DOHH2 (cell line): ENCODE data around the gene ASRGL1.

Source experiments
- EZH2phosphoT487 ChIP-seq: fragments of 200-600 bp; sonication (generic); IDR thresholded peaks from 2 replicates; pipeline ENCODE4 v1.6.1; 2017; ENCODE audit warnings: borderline replicate concordance, mild to moderate bottlenecking, antibody characterized with exemption, low read length, moderate library complexity, mixed read lengths
- TF ChIP-seq, protein P1 (sequence below): fragments of 200-600 bp; sonication (generic); IDR thresholded peaks from one replicate; pipeline ENCODE4 v1.5.1; 2014; ENCODE audit warnings: antibody characterized with exemption, mild to moderate bottlenecking, low read depth, low read length; ENCODE audit not compliant: poor library complexity, severe bottlenecking

- TF ChIP-seq, protein P1, sequence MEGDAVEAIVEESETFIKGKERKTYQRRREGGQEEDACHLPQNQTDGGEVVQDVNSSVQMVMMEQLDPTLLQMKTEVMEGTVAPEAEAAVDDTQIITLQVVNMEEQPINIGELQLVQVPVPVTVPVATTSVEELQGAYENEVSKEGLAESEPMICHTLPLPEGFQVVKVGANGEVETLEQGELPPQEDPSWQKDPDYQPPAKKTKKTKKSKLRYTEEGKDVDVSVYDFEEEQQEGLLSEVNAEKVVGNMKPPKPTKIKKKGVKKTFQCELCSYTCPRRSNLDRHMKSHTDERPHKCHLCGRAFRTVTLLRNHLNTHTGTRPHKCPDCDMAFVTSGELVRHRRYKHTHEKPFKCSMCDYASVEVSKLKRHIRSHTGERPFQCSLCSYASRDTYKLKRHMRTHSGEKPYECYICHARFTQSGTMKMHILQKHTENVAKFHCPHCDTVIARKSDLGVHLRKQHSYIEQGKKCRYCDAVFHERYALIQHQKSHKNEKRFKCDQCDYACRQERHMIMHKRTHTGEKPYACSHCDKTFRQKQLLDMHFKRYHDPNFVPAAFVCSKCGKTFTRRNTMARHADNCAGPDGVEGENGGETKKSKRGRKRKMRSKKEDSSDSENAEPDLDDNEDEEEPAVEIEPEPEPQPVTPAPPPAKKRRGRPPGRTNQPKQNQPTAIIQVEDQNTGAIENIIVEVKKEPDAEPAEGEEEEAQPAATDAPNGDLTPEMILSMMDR, result no peak
- no peak for TF ChIP-seq EZH2phosphoT487
Observed at GRCh38 chr11:62419943-62420342, 82.7 kb downstream of the ASRGL1 start.
